Common myeloid progenitor, CD34-positive (primary cell): ENCODE data around the gene MEGF6.

Experiments
- CTCF ChIA-PET: fragments of 350-600 bp; sonication (Branson Sonifier 250); formaldehyde crosslinking; loops from one replicate; lab custom pipeline; 2021; ENCODE audit warnings: antibody characterized with exemption; lab: Charles Lee
- POLR2A ChIA-PET: fragments of 350-600 bp; sonication (Branson Sonifier 250); formaldehyde crosslinking; loops from one replicate; lab custom pipeline; 2021; ENCODE audit warnings: antibody characterized with exemption; lab: Charles Lee
- DNase-seq, 3 donors: peaks; one replicate each; pipeline versions ENCODE4 v3.0.0 to v3.0.0-alpha.2; 2013
- H3K27ac ChIP-seq, 2 experiments: 1 replicate in 1 of 2; 2 replicates in 1 of 2; pipeline ENCODE4 v1.7.0; 2013; ENCODE audit warnings: inconsistent platforms in 2 of 2, low read length in 2 of 2, mild to moderate bottlenecking in 2 of 2, low read depth in 1 of 2, moderate library complexity in 1 of 2; ENCODE audit not compliant: severe bottlenecking in 2 of 2, insufficient read depth in 1 of 2, poor library complexity in 1 of 2
- H3K27me3 ChIP-seq, 5 experiments: replicated peaks in 2 of 5; 1 replicate in 3 of 5; 2 replicates in 2 of 5; pipeline versions ENCODE4 v1.6.1 to v1.7.0; 2013; ENCODE audit warnings: low read length in 4 of 5, mild to moderate bottlenecking in 2 of 5, moderate library complexity in 2 of 5, inconsistent platforms in 1 of 5; ENCODE audit not compliant: insufficient read depth in 5 of 5, control insufficient read depth in 4 of 5
- H3K36me3 ChIP-seq, 4 experiments: 1 replicate in 2 of 4; 2 replicates in 2 of 4; pipeline versions ENCODE4 v1.6.1 to v1.7.0; 2013; ENCODE audit warnings: low read length in 3 of 4, control low read depth in 1 of 4, mild to moderate bottlenecking in 1 of 4; ENCODE audit not compliant: control insufficient read depth in 4 of 4, insufficient read depth in 4 of 4
- H3K4me1 ChIP-seq, 4 experiments: 1 replicate in 3 of 4; 2 replicates in 1 of 4; pipeline versions ENCODE4 v1.6.1 to v1.7.1; 2013; ENCODE audit warnings: low read length in 3 of 4, mild to moderate bottlenecking in 3 of 4, control low read depth in 1 of 4, inconsistent platforms in 1 of 4, moderate library complexity in 1 of 4; ENCODE audit not compliant: control insufficient read depth in 4 of 4, insufficient read depth in 4 of 4; ENCODE audit errors: control extremely low read depth in 1 of 4
- H3K4me3 ChIP-seq, 7 experiments: 1 replicate in 4 of 7; 2 replicates in 3 of 7; pipeline versions ENCODE4 v1.5.1 to v1.7.0; 2013; ENCODE audit warnings: mild to moderate bottlenecking in 7 of 7, low read length in 6 of 7, moderate library complexity in 6 of 7, inconsistent platforms in 2 of 7, low read depth in 2 of 7, control low read depth in 1 of 7; ENCODE audit not compliant: insufficient read depth in 4 of 7, control insufficient read depth in 1 of 7; ENCODE audit errors: extremely low read depth in 1 of 7
- H3K9me3 ChIP-seq, 5 experiments: 1 replicate in 4 of 5; 2 replicates in 1 of 5; pipeline versions ENCODE4 v1.6.1 to v1.7.1; 2013; ENCODE audit warnings: low read length in 4 of 5, mild to moderate bottlenecking in 2 of 5, inconsistent platforms in 1 of 5, low read depth in 1 of 5, moderate library complexity in 1 of 5; ENCODE audit not compliant: control insufficient read depth in 4 of 5, insufficient read depth in 2 of 5; ENCODE audit errors: control extremely low read depth in 1 of 5
- WGBS: methylation state at CpG from one replicate; pipeline ENCODE4 v1.1.5; 2013; ENCODE audit not compliant: insufficient coverage; 5-methylcytosine and 5-hydroxymethylcytosine counted together

MEGF6 gene

GRCh38 chr1:3599286-3599811 lies 12.0 kb downstream of the MEGF6 start:
- Histone ChIP-seq H3K4me3 (no peak overlapping the region), H3K27me3 (no peaks in the 10 kb centered on the region), H3K9me3 (no peaks in the 10 kb centered on the region), H3K36me3 (peaks cover 11 to 28% (median 18%) of the 10 kb centered on the region in 4 experiments), H3K4me1 (peaks cover 0 to 71% (median 34%) of the 10 kb centered on the region in 4 experiments), H3K27ac (no peak overlapping the region)
- ChIA-PET CTCF (interaction anchor here (0.9 to 1.4 kb wide), 2 partner anchors 8 to 70 kb away, joined by 3 read pairs; no protein-coding TSS in a partner anchor), POLR2A (interaction anchor here (0.6 kb wide), 1 partner anchor 754 kb away, joined by 3 read pairs; no protein-coding TSS in a partner anchor)
- WGBS, result 89% methylated on average over 12 of the region's 16 CpGs
- DNase-seq, result no peak

DNA sequence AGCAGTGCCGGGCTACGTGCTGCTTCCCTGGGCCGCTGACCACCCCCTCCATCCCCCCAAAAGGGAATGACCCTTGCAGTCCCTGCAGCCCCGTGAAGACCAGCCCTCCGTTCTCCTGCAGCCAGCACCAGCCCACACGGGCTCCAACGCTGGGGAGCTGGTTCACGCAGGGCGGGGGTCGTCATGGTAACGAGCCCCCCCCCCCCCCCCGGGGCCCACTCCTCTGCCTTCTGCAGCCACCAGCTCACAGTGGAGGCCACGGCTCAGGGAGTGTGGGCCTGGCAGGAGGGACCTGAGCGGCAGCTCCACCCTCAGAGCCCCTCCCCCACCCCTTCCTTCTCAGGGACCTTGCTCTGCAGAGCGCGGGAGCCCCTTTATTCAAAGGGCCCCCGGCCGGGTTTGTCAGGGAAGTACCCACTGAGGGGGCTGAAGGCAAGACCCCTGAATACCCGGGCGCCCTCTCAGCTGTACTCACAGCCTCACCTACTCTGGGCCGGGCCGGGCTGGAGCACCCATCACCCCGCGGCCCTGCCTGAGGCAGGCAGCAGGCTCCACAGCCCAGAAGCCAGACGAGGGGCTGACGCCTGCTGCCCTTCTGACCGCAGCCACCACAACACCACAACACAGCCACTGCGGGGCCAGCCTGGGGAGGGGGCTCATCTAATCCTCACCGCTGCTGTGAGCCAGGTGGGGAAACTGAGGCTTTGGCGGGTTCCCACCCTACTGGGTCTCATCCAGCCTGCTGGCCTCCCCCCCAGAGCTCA lies 12.6 kb downstream of the MEGF6 start:
- CTCF ChIA-PET, result interaction anchor here (0.9 to 1.2 kb wide), 3 partner anchors 31 to 108 kb away, joined by 3 read pairs; no protein-coding TSS in a partner anchor
- POLR2A ChIA-PET, result interaction anchor here (0.6 kb wide), 1 partner anchor 753 kb away, joined by 3 read pairs; no protein-coding TSS in a partner anchor
- no peak for DNase-seq
- Histone ChIP-seq H3K36me3 (peaks cover 10 to 28% (median 17%) of the 10 kb centered on the region in 4 experiments), H3K4me1 (peaks cover 0 to 78% (median 37%) of the 10 kb centered on the region in 4 experiments), H3K9me3 (no peaks in the 10 kb centered on the region), H3K4me3 (no peak overlapping the region), H3K27me3 (no peaks in the 10 kb centered on the region), H3K27ac (no peak overlapping the region)
- 71% methylated on average over 24 of the region's 30 CpGs for WGBS

- WGBS, result 43% methylated on average over 24 of the region's 26 CpGs
- H3K27ac ChIP-seq, result no peak overlapping the region
- peaks cover 10 to 29% (median 17%) of the 10 kb centered on the region in 4 experiments for H3K36me3 ChIP-seq
- no peaks in the 10 kb centered on the region for H3K27me3 ChIP-seq
- H3K4me3 ChIP-seq, result peak overlapping the region in 4 of 7 experiments; percentile 19 to 42 (median 22)
- POLR2A ChIA-PET, result no interaction called here
- DNase-seq, result peak in 1 of 3 donors; percentile 15
- H3K4me1 ChIP-seq, result peaks cover 0 to 80% (median 41%) of the 10 kb centered on the region in 4 experiments
- CTCF ChIA-PET, result interaction anchor here (1.2 to 1.7 kb wide), 3 partner anchors 10 to 107 kb away, joined by 3 to 11 read pairs (median 3); no protein-coding TSS in a partner anchor
- H3K9me3 ChIP-seq, result no peaks in the 10 kb centered on the region
Measured at GRCh38 chr1:3598051-3598491, 13.2 kb downstream of the MEGF6 start.

GRCh38 chr1:3597599-3597964 lies 13.7 kb downstream of the MEGF6 start:
- Histone ChIP-seq H3K4me1 (peaks cover 0 to 80% (median 41%) of the 10 kb centered on the region in 4 experiments), H3K9me3 (no peaks in the 10 kb centered on the region), H3K27ac (no peak overlapping the region), H3K27me3 (no peaks in the 10 kb centered on the region), H3K36me3 (peaks cover 10 to 32% (median 17%) of the 10 kb centered on the region in 4 experiments), H3K4me3 (peak overlapping the region in 5 of 7 experiments; percentile 15 to 42 (median 25))
- POLR2A ChIA-PET, result no interaction called here
- peak in 2 of 3 donors; percentile 81 to 87 for DNase-seq
- CTCF ChIA-PET, result interaction anchor here (1.2 to 1.7 kb wide), 3 partner anchors 10 to 107 kb away, joined by 3 to 11 read pairs (median 3); no protein-coding TSS in a partner anchor
- WGBS, result 0% methylated on average over 10 of the region's 11 CpGs

DNA sequence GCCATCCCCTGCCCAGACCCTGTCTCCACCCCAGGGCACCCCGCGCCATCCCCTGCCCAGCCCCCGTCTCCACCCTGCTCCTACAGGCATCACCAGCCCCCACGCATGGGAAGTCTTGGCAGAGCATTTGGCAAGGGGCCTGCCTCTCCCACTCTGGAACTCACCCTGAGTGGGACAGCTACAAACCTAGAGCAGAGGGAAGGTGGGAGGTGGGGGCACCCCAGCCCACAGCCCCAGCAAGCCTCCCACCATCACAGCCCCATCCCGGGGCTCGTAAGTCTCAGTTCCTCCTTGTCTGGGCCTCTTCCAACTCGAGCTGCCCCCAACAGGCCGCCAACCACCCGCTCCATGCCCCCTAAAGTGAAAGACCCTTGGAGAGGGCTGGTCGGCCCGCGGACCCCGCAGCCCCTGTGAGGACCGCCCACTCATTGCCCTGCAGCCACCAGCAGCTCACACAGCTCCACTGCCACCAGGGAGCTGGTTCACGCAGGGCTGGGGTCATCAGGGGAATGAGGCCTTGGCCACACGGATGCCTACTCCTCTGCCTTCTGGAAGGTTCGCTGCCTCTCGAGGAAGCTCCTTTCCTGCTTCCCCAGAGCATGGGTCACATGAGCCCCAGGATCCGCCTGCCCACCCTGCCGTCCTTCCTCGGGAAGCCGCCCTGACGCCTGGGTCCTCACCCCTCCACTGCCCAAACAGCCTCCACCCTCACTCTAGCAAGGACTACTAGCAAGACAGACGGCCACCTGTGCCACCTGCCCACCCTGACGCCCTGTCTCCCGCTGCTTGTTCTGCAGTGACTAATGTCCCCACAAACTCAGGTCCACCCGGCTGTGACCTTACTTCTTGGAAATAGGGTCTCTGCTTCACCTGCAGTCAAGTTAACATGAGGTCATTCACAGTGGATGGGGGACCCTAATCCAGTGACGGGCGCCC lies 14.4 kb downstream of the MEGF6 start:
- 45% methylated on average over 22 of the region's 29 CpGs for WGBS
- H3K4me3 ChIP-seq, result peak overlapping the region in 2 of 7 experiments; percentile 25 to 40
- CTCF ChIA-PET, result interaction anchor here (1.2 to 1.7 kb wide), 2 partner anchors 9 to 30 kb away, joined by 3 to 11 read pairs; no protein-coding TSS in a partner anchor

DNA sequence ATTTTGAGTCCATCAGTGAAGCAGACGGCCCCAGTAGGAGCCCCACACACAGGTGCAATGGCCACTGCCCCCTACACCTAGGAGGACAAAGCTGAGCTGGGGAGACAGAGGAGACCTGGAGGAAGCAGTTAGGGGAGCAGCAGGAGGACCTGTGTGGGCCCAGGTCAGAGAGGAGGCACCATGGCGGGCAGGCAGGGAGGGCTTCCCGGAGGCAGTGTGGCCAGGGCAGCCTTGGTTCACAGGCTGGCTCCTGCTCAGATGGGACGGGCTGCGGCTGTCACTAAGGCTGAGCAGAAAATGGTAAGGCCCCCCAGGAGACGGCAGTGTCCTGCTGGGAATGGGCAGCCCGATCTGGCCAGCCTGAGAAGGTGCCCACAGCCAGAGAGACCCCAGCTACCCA lies 15.4 kb downstream of the MEGF6 start:
- Histone ChIP-seq H3K4me3 (no peak overlapping the region), H3K27me3 (no peaks in the 10 kb centered on the region), H3K36me3 (peaks cover 5 to 22% (median 9%) of the 10 kb centered on the region in 4 experiments), H3K27ac (no peak overlapping the region), H3K9me3 (no peaks in the 10 kb centered on the region), H3K4me1 (peaks cover 0 to 66% (median 41%) of the 10 kb centered on the region in 4 experiments)
- no peak for DNase-seq
- ChIA-PET POLR2A (no interaction called here), CTCF (no interaction called here)
- 100% methylated on average over 5 of the region's 7 CpGs for WGBS

More for the DNA sequence above, 14.4 kb downstream of the MEGF6 start:
- H3K27ac ChIP-seq, result no peak overlapping the region
- peaks cover 10 to 32% (median 15%) of the 10 kb centered on the region in 4 experiments for H3K36me3 ChIP-seq
- H3K9me3 ChIP-seq, result no peaks in the 10 kb centered on the region
- no peaks in the 10 kb centered on the region for H3K27me3 ChIP-seq
- POLR2A ChIA-PET, result no interaction called here
- DNase-seq, result no peak
- peaks cover 0 to 74% (median 41%) of the 10 kb centered on the region in 4 experiments for H3K4me1 ChIP-seq
